Measurements from ENCODE around the gene AHI1.

GRCh38 chr6:135372758-135373157 is 124.8 kb downstream of the AHI1 start:
- TF ChIP-seq CTCF (IDR thresholded peaks at IDR 0.05) (no peak), POLR2A (IDR thresholded peaks at IDR 0.05) (no peak), POLR2AphosphoS5 (IDR thresholded peaks at IDR 0.05) (no peak)
